HG03342 (cell line): ENCODE measurements around the gene FYB1.
"Not testable (repeated sequence)": the region's sequence is repeated elsewhere in the genome, so short reads cannot be mapped to it uniquely, and the experiment has no call there.

Experiments used
- ATAC-seq: cut with Tn5 transposase; IDR thresholded peaks from one replicate; pipeline ENCODE4 v1.9.1; 2021; ENCODE audit warnings: mild to moderate bottlenecking, moderate library complexity; ENCODE audit not compliant: unreplicated experiment

The FYB1 gene

DNA sequence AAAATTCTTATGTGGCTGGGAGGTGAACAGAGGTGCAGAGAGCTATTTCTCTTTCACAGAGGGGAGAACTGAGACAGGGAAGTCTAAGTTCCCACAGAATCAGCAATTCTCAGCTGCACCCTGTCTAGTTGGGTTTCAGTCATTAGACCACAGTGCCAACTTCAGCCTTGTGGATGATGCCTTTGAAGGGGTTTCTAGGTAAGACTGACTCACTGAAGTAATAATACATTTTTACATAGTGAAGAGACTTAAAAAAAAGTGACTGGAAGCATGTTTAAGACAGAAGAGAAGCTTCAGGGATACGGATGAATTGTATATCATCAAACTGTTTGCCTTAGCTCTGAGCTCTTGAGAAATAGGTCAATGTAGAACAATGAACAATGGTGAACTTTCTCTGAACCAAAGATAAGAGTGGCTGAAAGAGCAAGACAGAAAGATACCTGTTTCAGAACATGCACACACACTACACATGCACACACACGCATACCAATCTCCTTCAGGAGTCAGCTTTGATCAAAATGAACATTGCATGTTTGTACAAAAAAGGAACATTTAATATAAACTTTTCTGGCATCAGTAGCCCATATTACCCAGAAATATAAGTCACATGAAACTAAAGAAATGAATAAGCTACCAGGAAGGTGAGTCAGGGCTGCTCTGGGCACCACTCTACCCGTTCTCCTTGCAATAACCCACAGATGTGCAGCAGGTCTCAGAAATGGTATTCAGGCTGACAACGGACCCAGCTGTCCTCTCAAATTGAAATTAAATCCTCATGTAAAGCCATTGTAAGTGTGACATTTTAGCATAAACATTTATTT lies 12.6 kb upstream of the FYB1 start:
- peak; percentile 55 for ATAC-seq

DNA sequence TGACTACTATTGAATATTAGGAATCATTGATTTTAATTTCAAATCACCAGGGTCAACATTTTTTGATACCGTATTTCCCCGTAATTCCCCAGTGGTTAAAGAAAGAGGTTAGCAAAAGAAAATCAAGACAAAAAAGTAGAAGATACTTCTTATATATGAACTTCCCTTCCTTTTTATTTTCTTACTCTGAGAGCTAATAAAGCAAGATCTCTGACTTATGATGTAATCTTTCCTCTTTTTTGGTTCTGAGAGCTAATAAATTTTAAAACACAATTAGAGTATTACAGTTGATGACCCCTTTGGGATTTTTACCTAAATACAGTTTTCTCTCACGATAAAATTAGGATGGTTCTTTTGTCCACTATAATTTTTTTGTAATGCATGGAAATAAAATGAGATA lies 9.2 kb upstream of the FYB1 start:
- ATAC-seq, result no peak

DNA sequence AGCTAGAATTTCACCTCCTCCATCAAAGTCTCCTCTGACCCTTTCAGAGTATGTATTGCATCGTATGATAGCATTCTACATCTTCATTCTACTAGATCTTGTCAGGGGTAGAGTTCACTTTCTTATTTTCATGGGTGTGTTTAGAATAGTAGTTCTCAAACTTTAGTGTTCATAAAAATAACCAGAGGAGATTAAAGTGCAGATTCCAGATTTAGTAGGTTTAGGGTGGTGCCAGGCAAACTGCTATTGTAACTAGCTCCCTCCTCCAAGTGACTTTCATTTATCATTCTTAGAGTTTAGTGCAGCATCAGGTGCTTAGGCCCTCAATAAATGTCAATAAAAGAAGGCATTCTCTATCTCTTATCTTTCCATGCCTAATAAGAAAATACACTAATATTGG lies 7.2 kb upstream of the FYB1 start:
- ATAC-seq, result no peak

DNA sequence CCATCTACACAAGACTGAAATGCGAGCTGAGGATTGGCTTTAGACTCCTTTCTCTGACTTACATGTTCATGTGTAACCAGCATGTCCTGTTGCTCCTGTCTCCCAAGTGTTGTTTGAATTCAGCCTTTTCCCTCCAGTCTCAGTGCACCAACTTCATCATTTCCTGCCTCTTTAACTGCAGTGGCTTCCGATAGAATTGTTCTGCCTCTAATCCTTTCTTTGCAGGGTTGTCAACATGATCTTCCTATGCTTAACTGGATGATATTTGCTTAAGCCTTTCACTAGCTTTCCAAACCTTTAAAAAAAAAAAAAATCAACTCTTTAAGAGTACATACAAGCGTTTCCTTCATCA lies 6.7 kb upstream of the FYB1 start:
- no peak for ATAC-seq

DNA sequence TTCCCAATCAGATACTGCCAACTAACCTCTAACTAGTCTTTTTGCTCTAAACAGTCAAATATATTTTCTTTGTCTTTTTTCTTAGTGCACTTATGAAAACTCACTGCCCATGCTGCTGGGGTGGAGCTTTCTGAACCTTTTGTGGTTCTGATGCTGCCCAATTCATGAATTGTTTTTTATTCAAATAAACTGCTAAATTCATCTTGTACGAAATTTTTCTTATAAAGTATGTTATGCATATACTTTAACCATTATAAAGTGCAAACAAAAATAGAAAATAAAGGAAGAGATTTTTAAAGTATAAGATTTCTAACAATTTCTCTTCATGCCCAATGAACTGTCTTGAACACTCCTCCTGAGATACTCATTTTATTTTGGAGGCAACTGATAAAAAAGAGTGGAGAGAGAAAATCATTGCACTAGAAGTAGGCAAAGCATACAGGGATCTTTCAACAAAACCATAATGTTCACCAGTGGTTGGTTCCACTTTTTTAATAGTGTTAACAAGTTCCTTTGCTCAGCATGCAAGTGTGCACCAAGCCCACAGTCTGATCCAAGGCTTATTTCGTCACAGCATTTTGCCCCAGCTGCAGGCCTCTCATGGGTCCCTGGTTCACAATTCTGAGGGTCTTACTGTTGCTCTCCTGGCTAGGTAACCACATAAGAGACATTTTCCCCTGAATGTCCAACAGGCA lies 6.2 kb upstream of the FYB1 start:
- ATAC-seq, result no peak

DNA sequence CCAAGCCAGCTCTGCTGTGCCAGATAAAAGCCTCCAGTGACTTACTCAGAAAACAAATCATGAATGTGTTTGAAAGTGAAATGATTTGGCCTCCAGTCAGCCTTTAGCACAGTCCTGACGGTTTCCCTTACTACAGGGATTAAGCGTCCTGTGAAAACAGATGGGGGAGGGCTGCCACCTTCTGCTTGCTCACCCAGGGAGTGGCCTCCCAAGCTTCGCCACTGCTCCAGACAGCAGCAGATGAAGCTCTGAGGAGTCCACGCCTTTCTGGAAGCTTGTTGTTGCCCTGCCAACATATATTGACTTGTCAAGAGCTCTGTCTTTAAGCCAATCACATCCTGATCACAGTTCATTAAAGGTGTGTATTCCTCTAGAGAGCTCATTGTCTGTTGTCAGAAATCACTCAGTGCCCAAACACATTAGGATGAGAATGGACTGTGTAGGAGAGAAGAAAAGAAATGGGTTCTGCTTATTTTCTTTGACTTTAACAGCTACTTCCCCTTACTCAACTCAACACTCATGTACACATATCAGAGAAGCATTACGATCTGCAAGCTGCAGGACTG lies 4.9 kb upstream of the FYB1 start:
- no peak for ATAC-seq

DNA sequence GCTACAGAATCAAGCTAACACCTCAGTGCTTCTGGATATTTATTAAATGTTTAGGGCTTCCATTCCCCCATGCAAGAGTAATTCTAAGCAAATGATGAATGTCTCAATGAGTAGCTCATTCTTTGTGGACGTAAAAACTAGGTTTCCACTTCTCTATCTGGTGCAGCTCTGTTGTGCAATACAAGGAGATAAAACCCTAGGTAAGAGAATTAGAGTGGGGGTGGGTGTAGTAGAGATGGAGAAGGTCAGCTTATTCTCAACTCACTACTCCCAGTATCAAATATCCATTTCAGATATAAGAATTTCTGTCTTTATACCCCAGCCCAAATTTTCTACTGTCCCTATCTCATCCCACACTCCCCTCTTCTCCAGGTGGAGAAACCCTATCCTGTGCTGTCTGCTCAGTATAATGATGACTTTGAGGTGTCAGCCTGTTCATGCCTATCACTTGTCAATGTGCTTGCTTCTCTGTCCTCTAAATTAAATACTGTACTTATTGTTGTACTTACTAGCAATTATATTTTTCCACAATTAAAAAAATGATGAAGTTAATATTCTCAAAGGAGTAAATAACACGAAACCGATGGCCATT lies 4.3 kb upstream of the FYB1 start:
- no peak for ATAC-seq

DNA sequence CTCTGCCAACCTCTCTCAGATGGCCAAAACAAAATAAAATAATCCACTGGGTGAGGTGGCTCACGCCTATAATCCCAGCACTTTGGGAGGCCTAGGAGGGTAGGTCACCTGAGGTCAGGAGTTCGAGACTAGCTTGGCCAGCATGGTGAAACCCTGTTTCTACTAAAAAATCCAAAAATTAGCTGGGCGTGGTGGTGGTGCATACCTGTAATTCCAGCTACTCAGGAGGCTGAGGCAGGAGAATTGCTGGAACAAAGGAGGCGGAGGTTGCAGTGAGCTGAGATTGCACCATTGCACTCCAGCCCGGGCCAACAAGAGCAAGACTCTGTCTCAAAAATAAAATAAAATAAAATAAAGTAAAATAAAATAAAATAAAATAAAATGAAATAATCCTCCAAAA lies 2.3 kb upstream of the FYB1 start:
- ATAC-seq, result not testable (repeated sequence)

DNA sequence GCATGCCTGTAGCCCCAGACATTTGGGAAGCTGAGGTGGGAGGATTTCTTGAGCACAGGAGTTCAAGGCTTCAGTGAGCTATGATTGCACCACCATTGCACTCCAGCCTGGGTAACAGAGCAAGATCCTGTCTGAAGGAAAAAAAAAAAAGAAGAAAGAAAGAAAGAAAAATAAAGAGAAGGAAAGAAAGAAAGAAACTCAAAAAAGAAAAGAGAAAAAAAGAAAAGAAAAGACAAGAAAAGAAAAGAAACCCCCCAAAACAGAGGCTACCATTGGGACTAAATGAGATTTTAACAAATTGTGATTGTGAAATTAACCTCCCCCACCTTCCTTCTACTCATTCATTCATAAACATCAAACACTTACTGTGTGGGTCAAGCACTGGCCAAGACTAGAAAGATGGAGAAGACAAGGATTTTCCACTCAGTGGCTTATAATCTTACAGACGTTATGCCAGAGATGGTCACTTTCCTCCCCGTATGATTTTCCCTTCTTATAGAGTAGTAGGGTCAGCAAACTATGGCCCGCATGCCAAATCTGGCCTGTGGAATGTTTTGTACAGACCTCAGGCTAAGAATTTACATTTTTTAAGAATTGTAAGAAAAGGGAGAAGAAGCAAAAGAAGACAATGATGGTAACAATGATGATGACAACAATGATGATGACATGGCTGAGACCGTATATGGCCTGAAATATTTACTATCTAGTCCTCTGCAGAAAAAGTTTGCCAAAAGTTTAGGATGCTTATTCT lies 1.1 kb upstream of the FYB1 start:
- ATAC-seq, result no peak

DNA sequence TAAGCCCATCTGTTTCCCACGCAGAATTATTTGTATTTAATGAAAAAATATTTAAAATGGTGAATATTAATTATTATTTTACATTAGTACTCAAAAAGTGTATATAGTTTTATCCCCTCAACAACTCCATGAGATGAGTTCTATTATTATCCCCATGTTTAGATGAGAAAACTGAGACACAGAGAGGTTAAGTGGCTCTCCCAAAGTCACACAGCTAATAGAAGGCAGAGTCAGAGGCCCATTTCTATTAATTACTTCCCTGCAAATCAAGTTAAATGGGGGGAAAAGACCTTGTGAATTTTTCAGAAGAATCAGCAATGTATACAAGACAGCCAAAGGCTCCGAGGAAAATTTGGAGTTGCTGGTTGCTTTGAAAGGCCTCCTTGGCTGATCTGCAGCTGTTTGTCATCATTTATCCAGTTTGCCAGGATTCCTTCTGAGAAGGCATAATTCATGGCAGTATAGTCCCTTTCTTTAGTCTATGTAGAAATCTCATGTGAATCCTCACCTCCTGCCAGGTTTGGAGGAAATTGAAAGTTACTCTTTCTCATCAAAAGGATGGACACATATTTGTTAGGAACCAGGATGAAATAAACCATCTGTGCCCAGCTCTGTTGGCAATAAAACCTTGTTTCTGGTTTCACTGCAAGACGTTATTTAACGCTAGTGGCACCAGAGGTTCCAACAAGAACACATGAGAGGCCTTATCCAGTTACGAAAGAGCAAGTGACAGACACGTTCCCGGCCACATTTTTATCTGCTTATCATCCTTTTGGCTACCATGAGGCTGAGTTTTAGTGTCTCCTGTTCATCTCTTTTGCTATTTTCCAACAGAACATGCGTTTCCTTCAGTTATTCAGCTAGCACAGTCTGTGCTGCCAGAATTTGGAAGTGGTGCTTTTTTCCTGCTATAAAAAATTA lies 621 bp downstream of the FYB1 start:
- no peak for ATAC-seq

DNA sequence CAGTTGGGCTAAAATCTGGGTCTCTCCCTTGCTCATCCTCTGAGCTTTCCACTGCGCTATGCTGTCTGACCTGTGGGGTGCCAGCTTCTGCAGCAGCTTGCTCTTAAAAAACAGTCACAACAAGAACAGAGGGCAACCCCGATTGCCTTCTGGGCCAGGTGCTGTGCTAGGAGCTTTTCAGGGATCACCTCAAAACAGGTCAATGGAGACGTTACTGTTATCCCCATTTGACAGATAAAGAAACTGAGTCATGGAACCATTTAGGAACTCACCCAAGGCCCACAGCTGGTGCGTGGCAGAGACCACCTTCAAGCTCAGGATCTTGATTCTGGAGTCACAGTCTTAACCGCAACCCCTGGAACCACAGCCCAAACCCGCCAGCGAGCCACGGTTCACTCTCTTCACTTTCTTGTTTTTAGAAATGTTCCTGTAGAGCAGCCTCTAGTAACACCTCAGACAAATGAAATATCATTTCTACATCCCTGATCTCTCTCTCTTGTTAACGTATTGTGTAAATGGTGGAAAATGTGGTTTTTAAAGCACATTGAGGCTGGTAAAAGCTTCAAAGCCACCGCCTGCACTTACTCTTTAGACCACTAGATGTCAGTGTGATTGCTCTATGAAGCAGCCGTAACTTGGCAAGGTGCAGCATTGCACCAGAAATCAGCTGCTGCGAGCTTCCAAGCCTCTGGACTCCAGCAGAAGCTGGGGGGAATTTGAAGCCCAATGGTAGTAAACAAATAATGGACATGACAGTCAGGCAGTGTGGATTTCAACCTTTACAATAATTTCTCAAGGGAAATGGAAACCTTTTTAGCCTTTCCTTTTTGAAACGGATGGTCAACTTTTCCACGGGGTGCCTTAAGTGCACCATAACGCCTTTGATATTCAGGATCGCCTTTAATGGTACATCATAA lies 1.7 kb downstream of the FYB1 start:
- peak; percentile 80 for ATAC-seq

DNA sequence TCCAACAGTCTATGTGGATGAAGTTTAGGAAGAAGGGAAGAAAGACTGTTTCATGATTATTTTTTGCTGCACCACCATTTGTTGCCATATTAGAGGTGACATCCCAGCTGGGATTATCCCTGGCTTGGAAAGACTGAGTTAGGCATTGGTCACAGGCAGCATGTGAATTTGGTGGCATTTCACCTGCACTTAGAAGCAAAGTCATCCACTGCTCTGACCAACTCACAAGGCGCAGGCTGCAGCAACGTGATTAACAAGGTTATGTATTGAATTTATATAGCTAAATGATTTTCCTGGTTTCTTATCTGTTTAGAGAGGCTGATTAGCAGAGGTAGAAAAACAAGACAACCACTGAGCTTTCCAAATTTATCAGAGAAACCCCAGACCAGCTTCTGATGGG lies 2.7 kb downstream of the FYB1 start:
- ATAC-seq, result no peak

DNA sequence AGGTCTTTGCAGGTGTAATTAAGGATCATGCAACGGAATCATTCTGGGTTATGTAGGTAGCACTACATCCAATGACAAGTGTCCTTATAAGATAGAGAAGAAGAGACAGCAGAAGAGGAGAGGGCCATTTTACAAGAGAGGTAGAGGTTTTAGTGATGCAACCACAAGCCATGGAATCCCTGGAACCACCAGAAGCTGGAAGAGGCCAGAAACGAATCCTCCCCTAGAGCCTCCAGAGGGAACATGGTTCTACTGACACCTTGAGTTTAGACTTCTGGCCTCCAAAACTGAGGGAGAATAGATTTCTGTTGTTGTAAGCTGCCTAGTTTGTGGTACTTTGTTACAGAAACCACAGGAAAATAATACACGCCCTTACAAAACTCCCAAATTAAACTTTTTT lies 3.5 kb downstream of the FYB1 start:
- no peak for ATAC-seq

DNA sequence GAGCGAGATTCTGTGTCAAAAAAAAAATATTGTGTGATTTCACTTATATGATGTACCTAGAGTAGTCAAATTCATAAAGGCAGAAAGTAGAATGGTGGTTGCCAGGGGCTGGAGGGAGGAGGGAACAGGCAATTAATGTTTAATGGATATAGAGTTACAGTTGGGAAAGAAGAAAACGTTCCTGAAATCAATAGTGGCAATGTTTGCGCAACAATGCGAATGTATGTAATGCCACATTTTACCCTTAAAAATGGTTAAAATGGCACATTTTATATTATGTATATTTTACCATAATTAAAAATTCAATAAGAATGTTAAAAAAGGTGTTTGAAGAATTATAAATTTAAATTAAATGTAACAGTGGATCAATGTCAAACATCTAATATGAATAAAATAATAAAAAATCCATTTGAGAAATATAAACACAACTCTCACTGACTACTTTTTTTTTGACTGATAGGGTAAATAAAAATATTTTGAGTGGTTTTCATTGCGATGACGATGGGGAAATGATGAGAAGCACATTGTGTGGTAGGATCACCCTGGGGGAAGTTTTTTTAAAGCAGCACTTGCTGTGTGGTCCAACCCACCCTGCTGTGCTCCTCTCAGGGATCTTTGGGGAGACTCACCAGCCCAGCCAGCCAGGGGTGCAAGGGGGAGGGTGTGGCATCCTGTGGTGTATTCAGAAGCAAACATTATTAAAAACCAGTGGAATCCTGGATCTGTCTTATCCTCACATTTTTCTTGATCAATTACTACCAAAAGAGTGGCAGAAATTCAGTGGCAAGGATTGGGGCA lies 4.3 kb downstream of the FYB1 start:
- ATAC-seq, result no peak

DNA sequence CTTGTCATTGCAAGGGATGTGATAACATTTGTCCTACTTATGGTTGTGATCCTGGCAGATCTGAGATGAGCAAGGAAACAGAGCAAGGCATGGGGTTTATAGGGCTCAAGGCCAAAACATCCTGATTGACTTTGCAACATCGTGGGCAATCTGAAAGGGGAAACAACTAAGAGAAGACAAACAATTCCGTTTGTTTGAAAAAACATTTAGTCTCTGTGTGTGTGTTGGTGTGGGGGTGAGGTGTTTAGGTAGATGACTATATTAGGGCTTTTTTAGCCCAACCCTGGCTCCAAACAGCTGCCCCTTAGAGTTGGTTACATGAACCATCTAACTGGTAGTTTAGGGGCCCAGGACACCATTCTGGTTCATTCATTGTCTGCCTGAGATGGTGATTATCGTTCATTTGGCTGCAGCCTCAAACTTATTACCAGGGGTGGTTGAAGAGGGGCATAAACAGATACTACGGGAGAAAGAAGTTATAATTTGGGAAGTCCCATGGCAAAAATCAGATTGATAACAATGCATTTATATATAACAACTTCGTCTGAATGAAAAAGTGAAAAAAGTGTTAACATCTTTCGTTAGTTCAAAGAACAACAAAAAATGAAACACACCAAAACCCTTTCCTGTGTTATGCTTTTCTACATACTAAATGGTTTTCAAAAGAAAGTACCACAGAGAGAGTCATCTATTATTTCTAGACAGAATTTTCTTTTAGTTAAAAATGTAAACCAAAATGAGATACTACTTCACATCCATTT lies 5.7 kb downstream of the FYB1 start:
- ATAC-seq, result no peak

DNA sequence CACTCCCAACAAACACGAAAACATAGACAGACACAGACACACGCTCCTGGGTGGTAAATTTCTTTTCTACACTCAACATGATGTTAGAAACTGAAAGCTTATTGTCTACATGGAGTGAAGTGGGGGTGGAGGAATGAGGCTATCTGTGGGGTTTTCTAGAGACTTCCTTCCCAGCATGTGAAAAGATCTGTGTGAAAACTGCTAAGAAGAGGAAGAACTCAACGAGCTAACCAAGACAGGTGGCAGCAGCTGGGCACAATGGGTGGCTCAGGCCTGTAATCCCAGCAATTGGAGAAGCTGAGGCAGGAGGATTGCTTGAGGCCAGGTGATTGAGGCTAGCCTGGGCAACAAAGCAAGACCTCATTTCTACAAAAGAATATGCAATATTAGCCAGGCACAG lies 7.6 kb downstream of the FYB1 start:
- no peak for ATAC-seq

DNA sequence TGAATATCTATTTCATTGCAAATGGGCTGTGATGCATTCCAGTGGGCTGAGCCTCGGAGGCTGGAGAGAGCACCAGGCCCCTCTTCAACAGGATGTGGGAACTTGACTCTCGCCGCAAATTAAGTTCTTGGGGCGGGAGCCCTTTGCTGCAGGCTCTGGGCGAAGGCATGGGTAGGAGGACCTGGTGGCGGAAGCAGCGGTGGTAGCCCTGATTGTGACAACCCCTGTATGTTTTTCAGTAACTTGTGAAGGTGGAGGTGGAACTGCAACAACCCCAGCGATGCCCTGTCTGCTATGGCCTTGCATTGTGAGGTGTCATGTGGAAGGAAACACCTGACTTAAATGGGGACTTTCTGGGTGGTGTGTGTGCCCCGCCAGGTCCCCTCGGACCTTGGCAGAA lies 9.4 kb downstream of the FYB1 start:
- ATAC-seq, result no peak

DNA sequence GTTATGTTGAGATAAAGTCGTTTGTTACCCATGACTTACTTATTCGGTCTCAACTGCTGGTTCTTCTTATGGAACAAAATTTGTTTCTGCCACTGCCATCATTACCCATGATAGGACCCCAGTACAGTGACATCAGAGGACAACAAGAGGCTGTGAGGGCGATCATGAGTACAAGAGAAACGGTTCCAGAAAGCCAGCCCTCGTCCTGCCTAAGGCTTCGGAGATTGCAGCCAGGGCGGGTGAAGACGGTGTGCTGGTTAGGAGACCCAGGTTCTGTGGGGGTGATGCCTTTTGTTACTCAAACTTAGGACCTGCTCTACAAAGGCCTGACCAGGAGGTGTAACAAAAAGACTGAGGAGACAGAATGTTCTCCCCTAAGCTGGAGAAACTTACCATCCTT lies 10.9 kb downstream of the FYB1 start:
- ATAC-seq, result no peak
